ENCODE measurements around the gene SYT1.

- TF ChIP-seq CTCF (IDR thresholded peaks at IDR 0.05) = no peak
- TF ChIP-seq EZH2 (IDR thresholded peaks at IDR 0.05; ENCODE audit: borderline replicate concordance, insufficient read depth, low read depth, low read length, poor library complexity, severe bottlenecking) = no peak
Observed at GRCh38 chr12:79397609-79398008, 533.0 kb downstream of the SYT1 start.

Data from B cell (primary cell).